ENCODE results near the gene ETFA.

DNA sequence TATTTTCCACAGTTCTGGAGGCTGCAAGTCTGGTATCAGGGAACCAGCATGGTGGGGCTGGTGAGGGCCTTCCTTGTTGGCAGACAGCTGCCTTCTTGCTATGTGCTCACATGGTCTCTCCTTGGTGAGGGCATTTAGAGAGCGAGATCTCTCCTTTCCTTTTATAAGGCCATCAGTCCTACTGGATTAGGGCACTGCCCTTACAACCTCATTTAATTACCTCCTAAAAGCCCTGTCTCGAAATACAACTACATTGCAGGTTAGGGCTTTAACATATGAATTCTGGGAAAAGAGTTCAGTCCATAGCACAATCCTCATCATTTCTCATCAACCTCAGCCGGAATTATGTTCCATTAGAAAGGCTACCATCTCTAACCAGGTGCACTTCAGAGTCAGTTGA is 47.2 kb upstream of the ETFA start:
- TF ChIP-seq ZNF512 (tag; IDR thresholded peaks at IDR 0.05) (no peak), E2F4 (CRISPR knock-in tag; IDR thresholded peaks at IDR 0.05; ENCODE audit: low read depth) (no peak), JUN (IDR thresholded peaks at IDR 0.05; ENCODE audit: borderline replicate concordance, low read depth, low read length) (no peak), JUN (CRISPR knock-in tag; IDR thresholded peaks at IDR 0.05; ENCODE audit: borderline replicate concordance) (no peak), MAZ (CRISPR knock-in tag; conservative IDR thresholded peaks at IDR 0.05 in 1 of 2, IDR thresholded peaks at IDR 0.05 in 1 of 2) (no peak)
